HG02884 (cell line): ENCODE results near the gene MOB2.
"Not testable (repeated sequence)": the region's sequence is repeated elsewhere in the genome, so short reads cannot be mapped to it uniquely, and the experiment has no call there.

Experiments used
- ATAC-seq: cut with Tn5 transposase; IDR thresholded peaks from one replicate; pipeline ENCODE4 v1.9.1; 2021; ENCODE audit warnings: mild to moderate bottlenecking, moderate library complexity; ENCODE audit not compliant: unreplicated experiment

The MOB2 gene

GRCh38 chr11:1423406-1423805, 63.2 kb downstream of the MOB2 start:
- not testable (repeated sequence) for ATAC-seq

GRCh38 chr11:1422981-1423380, 63.6 kb downstream of the MOB2 start:
- ATAC-seq: no peak

- ATAC-seq: no peak
These were observed 64.1 kb downstream of the MOB2 start for GRCh38 chr11:1422481-1422880.

GRCh38 chr11:1421291-1421690, 65.3 kb downstream of the MOB2 start:
- no peak for ATAC-seq

- ATAC-seq: no peak
These were observed 66.8 kb downstream of the MOB2 start for GRCh38 chr11:1419811-1420210.
